GM12875 (cell line): Measurements from ENCODE around the gene ZNF620.

Source experiments
- H3K4me3 ChIP-seq: one replicate; pipeline ENCODE4 v1.5.1; 2011; ENCODE audit warnings: low read depth, low read length, control low read depth
- CTCF ChIP-seq: IDR thresholded peaks from 2 replicates; pipeline ENCODE4 v1.5.1; 2011; ENCODE audit warnings: low read depth, mild to moderate bottlenecking, control low read depth, inconsistent platforms, low read length, moderate library complexity, borderline replicate concordance; ENCODE audit not compliant: insufficient read depth

ZNF620 gene

GRCh38 chr3:40523781-40524180, 17.9 kb downstream of the ZNF620 start:
- TF ChIP-seq CTCF: no peak
- H3K4me3 ChIP-seq: no peak overlapping the region

- H3K4me3 ChIP-seq: peak overlapping the region; percentile 71
- no peak for TF ChIP-seq CTCF
These were observed 18.4 kb downstream of the ZNF620 start for GRCh38 chr3:40524222-40524567.

GRCh38 chr3:40524568-40525285, 18.9 kb downstream of the ZNF620 start, which contains the start of gene ZNF621:
ZNF621 (plus strand) TSS chr3:40524960; CDS start chr3:40525841, 881 bp downstream.
- no peak for TF ChIP-seq CTCF
- peak within 1 kb of the TSS; percentile 71 for H3K4me3 ChIP-seq

- TF ChIP-seq CTCF: no peak
- H3K4me3 ChIP-seq: no peak overlapping the region
These were observed 22.6 kb downstream of the ZNF620 start for GRCh38 chr3:40528426-40528825.

- no peak overlapping the region for H3K4me3 ChIP-seq
- no peak for TF ChIP-seq CTCF
These were observed 26.4 kb downstream of the ZNF620 start for GRCh38 chr3:40532252-40532651.

GRCh38 chr3:40534283-40534682, 28.4 kb downstream of the ZNF620 start:
- TF ChIP-seq CTCF: no peak

GRCh38 chr3:40546816-40547215, 41.0 kb downstream of the ZNF620 start:
- TF ChIP-seq CTCF: no peak
- H3K4me3 ChIP-seq: no peak overlapping the region

More at GRCh38 chr3:40534283-40534682, 28.4 kb downstream of the ZNF620 start:
- H3K4me3 ChIP-seq: no peak overlapping the region
